Stimulated activated effector memory CD8-positive, alpha-beta T cell treated with anti-CD3 and anti-CD28 coated beads, Interleukin-12 subunit alpha, Interleukin-12 subunit beta, amount 100 ng/mL, for 72 hours (primary cell): ENCODE data around the gene LRRC40.

Experiments
- ATAC-seq: fragments of 150-1000 bp; cut with Tn5 transposase; 2 replicates; pipeline ENCODE4 v1.10.0; 2021
- DNase-seq, 2 donors: peaks; one replicate each; pipeline ENCODE4 v3.0.0; 2021 to 2022; ENCODE audit warnings: low spot score in 2 of 2
- H3K27ac Mint-ChIP-seq: one replicate; pipeline ENCODE4 v1.8.0; 2022; ENCODE audit warnings: mild to moderate bottlenecking, mixed read lengths
- H3K36me3 Mint-ChIP-seq: one replicate; pipeline ENCODE4 v1.8.0; 2022; ENCODE audit warnings: mild to moderate bottlenecking, mixed read lengths
- H3K4me1 Mint-ChIP-seq: one replicate; pipeline ENCODE4 v1.8.0; 2022; ENCODE audit warnings: mixed read lengths
- H3K4me3 Mint-ChIP-seq: one replicate; pipeline ENCODE4 v1.8.0; 2022; ENCODE audit warnings: mild to moderate bottlenecking, mixed read lengths
- H3K9me3 Mint-ChIP-seq: one replicate; pipeline ENCODE4 v1.8.0; 2022; ENCODE audit warnings: mixed read lengths

The LRRC40 gene

DNA sequence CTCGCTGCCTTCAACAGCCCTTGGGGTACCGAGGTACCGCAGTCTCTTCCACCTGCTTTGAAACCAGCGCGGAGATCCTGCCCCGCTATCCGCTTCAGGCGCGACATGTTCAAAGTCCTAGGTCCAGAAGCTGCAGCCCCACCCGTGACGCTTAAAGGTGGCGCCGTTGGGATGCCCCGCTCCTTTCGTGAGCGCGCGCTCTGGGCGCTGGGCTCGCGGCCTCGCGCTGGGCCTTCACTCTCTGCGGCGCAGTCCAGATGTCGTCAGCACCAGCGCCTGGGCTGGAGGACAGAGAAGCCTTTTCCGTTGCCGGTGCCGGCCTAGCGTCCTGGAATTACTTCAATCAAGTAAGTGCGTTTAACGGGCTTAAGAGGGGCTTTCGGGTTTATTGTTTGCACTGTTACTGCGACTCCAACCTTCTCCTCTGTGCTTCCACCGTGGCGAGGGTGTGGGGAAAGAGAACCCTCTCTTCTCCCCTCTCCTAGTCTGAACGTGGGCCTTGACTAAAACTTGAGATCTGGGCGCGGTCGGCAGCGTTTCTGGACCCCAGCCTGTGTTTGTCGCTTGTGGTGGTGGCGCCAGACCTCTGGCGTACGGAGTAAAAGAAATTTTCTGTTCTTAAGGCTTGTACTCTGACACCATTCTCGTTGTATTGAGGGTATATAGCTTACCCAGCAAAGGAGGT lies at the start of gene LRRC40:
TSS of gene LRRC40 (minus strand) at position 146 of the 685 bp plus-strand sequence. CDS start at position 107, 39 bp downstream.
- peak; percentile 99 for ATAC-seq
- no peaks in the 10 kb centered on the region for H3K9me3 Mint-ChIP-seq
- peak; percentile 96 to 97 for DNase-seq
- peak within 1 kb of the TSS; percentile 97 for H3K27ac Mint-ChIP-seq
- H3K36me3 Mint-ChIP-seq = peaks cover 50% of the 10 kb centered on the region
- H3K4me3 Mint-ChIP-seq = peak within 1 kb of the TSS; percentile 95
- H3K4me1 Mint-ChIP-seq = peaks cover 49% of the 10 kb centered on the region

DNA sequence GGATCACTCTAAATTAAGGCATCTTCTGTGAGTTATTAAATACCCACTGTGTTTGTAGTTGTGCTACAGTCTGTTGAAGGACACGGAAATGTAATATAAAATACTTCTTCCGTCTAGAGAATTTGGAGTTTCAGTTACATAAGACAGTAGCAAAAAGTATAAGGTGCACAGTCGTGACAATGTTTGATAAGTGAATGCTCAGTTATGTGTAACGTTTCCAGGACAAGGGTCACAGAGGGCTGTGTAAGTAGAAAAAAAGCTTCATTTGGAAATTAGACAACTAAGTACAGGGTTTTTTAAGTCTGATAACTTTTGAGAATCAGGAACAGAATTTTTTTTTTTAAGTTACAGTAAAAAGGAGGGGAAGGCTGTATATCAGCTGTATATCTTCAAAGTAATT lies 43.4 kb upstream of the LRRC40 start:
- ATAC-seq = no peak
- DNase-seq = no peak
- H3K4me3 Mint-ChIP-seq = no peak overlapping the region
- H3K36me3 Mint-ChIP-seq = peaks cover 99% of the 10 kb centered on the region
- peak overlapping the region; percentile 50 for H3K27ac Mint-ChIP-seq
- no peaks in the 10 kb centered on the region for H3K9me3 Mint-ChIP-seq
- peaks cover 19% of the 10 kb centered on the region for H3K4me1 Mint-ChIP-seq

DNA sequence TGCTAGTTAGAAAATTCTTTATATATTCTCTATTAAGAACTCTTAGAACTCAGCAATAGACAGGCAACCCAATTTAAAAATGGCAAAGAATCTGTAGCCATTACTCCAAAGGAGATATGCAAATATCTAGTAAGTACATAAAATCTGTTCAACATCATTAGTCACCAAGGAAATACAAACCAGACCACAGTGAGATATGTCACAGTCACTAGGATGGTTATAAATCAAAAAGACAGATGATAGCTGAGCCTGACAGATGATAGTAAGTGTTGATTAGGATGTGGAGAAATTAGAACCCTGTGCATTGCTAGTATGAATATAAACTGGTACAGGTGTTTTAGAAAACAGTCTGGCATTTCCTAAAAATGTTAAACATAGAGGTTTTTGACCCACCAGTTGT lies 42.4 kb upstream of the LRRC40 start:
- Mint-ChIP-seq H3K4me3 (no peak overlapping the region), H3K27ac (peak overlapping the region; percentile 50), H3K4me1 (peaks cover 22% of the 10 kb centered on the region), H3K36me3 (peaks cover 100% of the 10 kb centered on the region), H3K9me3 (no peaks in the 10 kb centered on the region)
- DNase-seq (no peak), ATAC-seq (peak; percentile 84)

DNA sequence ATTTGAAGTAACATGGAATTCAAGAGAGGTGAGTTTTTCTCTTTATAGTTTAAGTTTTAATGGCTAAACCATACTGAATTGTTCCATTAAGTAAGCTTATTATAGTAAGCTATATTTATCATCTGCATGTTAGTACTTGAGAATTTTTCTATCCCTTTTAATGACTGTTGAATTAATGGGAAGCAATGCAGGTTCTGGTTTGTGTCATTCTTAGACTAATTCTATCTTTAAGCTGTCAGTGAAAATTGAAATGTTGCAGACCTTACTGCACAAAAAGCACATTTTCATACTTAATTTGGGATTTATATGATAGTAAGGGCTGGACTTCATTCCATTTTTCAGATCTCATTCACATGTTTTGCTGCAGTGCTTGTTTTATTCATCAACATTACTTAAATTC lies 41.7 kb upstream of the LRRC40 start:
- DNase-seq = no peak
- no peaks in the 10 kb centered on the region for H3K9me3 Mint-ChIP-seq
- no peak overlapping the region for H3K4me3 Mint-ChIP-seq
- H3K27ac Mint-ChIP-seq = peak overlapping the region; percentile 50
- peaks cover 22% of the 10 kb centered on the region for H3K4me1 Mint-ChIP-seq
- ATAC-seq = no peak
- H3K36me3 Mint-ChIP-seq = peaks cover 100% of the 10 kb centered on the region

DNA sequence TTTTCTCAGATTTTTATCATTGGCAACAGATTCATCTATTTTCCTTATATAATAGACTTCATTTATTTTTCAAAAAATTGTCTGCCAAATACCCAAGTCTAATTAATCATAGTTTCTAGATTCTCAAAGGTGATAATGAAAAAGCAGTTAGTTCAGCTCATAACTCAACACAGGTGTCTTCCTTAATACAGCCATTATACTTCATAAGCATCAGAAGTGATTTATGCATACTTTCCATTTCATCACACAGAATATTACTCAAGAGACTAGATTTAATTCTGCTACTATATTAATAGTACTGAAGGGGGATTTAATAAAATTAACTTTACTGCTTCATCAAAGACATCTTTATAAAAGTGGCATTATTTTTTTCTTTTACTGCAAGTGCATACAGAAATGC lies 34.6 kb upstream of the LRRC40 start:
- no peak overlapping the region for H3K27ac Mint-ChIP-seq
- H3K9me3 Mint-ChIP-seq = no peaks in the 10 kb centered on the region
- peaks cover 100% of the 10 kb centered on the region for H3K36me3 Mint-ChIP-seq
- peaks cover 12% of the 10 kb centered on the region for H3K4me1 Mint-ChIP-seq
- H3K4me3 Mint-ChIP-seq = no peak overlapping the region
- ATAC-seq = no peak
- DNase-seq = no peak

DNA sequence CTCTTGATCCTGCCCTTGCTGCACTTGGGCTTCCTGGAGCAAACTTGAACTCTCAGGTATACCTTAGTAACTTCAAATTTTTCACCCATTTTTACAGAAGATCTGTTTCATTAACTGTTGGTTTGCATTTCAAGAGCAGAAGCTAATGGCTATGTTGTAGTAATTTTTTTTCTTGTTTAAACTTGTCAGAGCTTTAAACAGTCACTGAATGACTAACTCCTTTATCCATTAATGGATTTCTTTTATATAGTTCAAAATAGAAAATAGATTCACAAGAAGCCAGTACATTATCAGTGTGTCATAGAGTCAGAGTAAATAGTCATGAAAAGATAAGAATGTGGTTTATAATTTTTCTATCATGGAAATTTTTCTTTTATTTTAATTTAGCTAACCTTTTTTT lies 29.4 kb upstream of the LRRC40 start:
- no peaks in the 10 kb centered on the region for H3K9me3 Mint-ChIP-seq
- peaks cover 6% of the 10 kb centered on the region for H3K4me1 Mint-ChIP-seq
- peaks cover 100% of the 10 kb centered on the region for H3K36me3 Mint-ChIP-seq
- peak overlapping the region; percentile 46 for H3K27ac Mint-ChIP-seq
- no peak overlapping the region for H3K4me3 Mint-ChIP-seq
- DNase-seq = no peak
- ATAC-seq = no peak

DNA sequence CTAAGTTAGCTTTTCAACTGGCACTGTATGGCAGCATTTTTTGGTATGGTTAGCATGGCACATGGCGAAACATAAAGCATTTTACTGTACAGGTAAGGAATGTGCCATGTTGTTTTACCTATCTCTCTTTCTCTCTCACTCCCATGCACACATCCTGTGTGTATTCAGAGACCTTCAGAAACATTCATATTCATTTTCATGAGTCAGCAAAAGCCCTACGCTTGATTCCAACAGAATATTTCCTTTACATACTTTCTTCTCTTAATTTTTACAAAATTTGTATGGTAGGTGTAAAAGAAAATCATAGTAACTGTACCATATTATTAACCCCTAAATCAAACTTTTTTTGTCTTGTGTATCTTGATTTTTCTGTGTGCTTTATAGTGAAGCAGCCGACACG lies 26.1 kb upstream of the LRRC40 start:
- Mint-ChIP-seq H3K9me3 (no peaks in the 10 kb centered on the region), H3K4me1 (peaks cover 6% of the 10 kb centered on the region), H3K4me3 (no peak overlapping the region), H3K27ac (no peak overlapping the region), H3K36me3 (peaks cover 100% of the 10 kb centered on the region)
- ATAC-seq (no peak), DNase-seq (no peak)

DNA sequence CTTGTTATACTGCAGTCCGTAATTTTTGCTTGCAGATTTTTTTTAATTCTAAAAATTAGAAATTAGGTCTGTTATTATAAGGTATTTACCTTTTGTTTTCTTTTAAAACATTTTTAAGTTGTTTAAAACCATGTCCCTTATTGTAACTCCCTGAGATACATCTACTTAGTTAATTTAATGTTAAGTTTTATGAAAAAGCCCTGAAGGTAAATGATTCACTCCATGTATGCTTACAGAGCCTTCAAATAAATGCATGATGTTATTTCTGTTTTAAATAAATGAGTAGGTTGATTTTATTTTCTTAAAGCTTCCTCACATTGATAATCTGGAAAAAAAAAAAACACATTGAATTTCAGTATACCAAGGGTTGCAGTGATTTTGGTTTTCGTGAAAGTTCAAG lies 23.3 kb upstream of the LRRC40 start:
- H3K4me3 Mint-ChIP-seq = no peak overlapping the region
- no peaks in the 10 kb centered on the region for H3K9me3 Mint-ChIP-seq
- DNase-seq (no peak), ATAC-seq (no peak)
- H3K27ac Mint-ChIP-seq = no peak overlapping the region
- H3K4me1 Mint-ChIP-seq = peaks cover 12% of the 10 kb centered on the region
- peaks cover 100% of the 10 kb centered on the region for H3K36me3 Mint-ChIP-seq

DNA sequence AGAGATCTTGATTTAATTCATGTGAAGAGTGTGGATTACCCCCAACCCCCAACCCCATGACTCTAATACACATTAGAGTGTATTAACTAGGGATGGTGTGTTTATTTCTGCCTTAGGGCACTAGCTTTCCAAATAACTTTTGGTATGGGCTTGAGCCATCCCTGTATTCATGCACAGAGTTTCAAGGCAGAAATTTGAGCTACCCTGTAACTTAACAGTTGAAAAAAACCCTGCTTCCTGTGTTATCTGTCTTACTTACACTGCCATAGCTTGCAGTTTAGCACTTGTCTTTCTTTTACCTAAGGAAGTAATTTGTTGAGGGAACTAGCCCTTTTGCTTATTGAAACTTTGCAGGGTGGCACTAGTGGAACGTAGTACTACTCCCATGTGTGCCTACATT lies 22.1 kb upstream of the LRRC40 start:
- H3K9me3 Mint-ChIP-seq = no peaks in the 10 kb centered on the region
- no peak overlapping the region for H3K4me3 Mint-ChIP-seq
- DNase-seq (no peak), ATAC-seq (peak; percentile 24)
- peak overlapping the region; percentile 79 for H3K27ac Mint-ChIP-seq
- peaks cover 100% of the 10 kb centered on the region for H3K36me3 Mint-ChIP-seq
- H3K4me1 Mint-ChIP-seq = peaks cover 19% of the 10 kb centered on the region

DNA sequence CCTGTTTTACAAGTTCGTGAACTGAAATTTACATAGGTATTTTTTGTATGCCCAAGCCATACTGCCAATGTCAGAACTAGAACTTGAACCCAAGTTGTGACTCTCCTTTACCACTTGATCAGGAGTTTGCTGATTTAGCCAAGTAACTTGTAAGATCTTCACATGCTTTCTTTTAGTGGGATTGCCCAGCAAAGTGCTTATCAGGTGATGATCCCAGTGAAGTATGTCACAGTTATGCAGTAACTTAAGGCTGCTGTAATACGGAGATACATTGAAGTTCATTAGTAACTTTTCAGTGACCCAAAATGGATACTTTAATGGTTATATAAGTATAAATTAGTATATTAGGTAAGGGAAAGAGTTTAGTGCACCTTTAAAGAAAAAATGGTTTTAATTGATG lies 19.6 kb upstream of the LRRC40 start:
- Mint-ChIP-seq H3K4me3 (no peak overlapping the region), H3K4me1 (peaks cover 22% of the 10 kb centered on the region)

DNA sequence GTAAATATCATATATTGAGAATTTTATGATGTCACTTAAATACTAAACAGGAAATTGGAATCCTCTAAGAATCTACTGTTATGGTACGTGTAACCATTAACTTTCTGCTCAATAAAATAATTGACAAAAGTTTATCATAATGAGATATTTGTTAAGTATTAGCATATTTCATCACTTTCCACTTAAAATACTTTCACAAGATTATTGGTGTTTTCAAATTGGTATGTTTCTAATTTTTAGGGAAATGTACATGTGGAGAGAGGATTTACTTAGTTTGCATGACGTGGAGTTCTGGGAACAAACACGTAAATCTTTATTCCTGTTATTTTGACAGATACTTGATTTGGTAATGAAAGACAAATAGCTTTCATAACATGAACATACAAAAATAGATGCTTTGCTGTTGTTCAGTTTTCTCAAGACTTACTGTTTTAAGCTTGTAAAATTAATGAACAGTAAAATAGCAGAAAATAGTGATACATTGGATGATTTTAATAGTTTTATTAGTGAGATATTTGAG lies 17.4 kb upstream of the LRRC40 start:
- H3K4me3 Mint-ChIP-seq = peak overlapping the region; percentile 84
- peak overlapping the region; percentile 97 for H3K27ac Mint-ChIP-seq
- no peak for ATAC-seq
- H3K9me3 Mint-ChIP-seq = no peaks in the 10 kb centered on the region
- H3K36me3 Mint-ChIP-seq = peaks cover 72% of the 10 kb centered on the region
- no peak for DNase-seq
- peaks cover 24% of the 10 kb centered on the region for H3K4me1 Mint-ChIP-seq

More for the DNA sequence above, 19.6 kb upstream of the LRRC40 start:
- H3K27ac Mint-ChIP-seq = no peak overlapping the region
- peaks cover 94% of the 10 kb centered on the region for H3K36me3 Mint-ChIP-seq
- ATAC-seq = no peak
- DNase-seq = no peak
- no peaks in the 10 kb centered on the region for H3K9me3 Mint-ChIP-seq

DNA sequence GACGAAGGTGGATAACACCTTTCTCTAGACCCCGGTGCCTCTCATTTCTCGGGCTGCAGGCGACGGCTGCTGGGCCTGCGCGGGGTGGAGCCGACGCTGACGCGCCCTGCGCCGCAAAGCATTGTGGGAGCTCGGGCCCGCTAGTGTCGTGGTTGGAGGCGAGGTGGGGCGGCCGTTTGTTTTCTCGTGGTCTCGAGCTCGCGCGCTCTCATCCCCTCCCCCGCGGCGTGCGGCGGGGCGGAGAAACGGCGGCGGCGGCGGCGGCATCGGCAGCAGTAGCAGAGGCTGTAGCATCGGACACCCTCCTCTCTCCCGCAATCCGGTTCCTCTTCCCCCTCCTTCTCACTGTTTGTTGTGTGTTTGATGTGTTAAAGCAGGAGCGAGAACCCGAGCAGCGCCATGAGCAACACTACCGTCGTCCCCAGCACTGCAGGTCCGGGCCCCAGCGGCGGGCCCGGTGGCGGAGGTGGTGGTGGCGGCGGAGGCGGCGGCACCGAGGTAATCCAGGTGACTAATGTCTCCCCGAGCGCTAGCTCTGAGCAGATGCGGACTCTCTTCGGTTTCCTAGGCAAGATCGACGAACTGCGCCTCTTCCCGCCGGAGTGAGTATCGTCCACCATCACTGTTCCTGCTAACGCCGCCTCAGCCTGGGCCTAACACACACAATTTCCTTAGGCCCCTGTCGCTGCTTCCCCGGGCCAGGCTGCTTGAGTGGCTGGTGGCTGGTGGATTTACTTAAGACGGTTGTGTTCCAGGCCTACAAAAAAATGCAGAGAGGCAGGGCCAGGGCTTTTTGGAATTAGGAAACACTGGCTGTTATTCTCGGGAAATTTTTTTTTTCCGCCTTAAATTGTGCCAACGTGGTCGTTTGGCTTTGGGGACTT lies 16.1 kb upstream of the LRRC40 start, which contains the start of gene SRSF11:
TSS of gene SRSF11 (plus strand) at position 143 of the 884 bp plus-strand sequence. CDS start at position 400, 257 bp downstream.
- ATAC-seq = peak; percentile 98
- H3K4me3 Mint-ChIP-seq = peak within 1 kb of the TSS; percentile 84
- peak; percentile 96 to 97 for DNase-seq
- H3K36me3 Mint-ChIP-seq = peaks cover 69% of the 10 kb centered on the region
- H3K9me3 Mint-ChIP-seq = no peaks in the 10 kb centered on the region
- peaks cover 24% of the 10 kb centered on the region for H3K4me1 Mint-ChIP-seq
- H3K27ac Mint-ChIP-seq = peak within 1 kb of the TSS; percentile 97

DNA sequence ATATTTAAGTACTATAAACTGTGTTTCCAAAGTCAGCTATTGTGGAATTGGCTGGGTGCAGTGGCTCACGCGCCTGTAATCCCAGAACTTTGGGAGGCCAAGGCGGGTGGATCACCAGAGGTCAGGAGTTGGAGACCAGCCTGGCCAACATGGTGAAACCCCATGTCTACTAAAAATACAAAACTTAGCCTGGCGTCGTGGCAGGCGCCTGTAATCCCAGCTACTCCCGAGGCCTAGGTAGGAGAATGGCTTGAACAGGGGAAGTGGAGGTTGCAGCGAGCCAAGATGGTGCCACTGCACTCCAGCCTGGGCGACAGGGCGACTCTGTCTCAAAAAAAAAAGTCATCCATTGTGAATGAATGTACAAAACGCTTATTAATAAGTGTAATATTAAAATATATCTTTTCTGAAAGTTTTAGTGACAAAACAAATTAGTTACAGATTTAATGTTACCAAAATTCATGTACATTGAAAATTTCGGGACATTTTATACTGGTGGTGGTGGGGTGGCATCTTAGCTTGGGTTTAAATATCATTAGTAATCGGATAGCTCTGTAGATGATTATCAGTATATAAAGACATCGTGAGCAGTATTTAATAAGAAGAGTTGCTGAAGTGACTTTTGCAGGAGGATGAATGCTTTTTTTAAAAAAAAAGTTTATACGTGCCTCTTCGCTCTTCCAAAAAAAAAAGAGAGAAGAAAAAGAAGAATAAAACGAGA lies 15.3 kb upstream of the LRRC40 start:
- no peaks in the 10 kb centered on the region for H3K9me3 Mint-ChIP-seq
- peak overlapping the region; percentile 97 for H3K27ac Mint-ChIP-seq
- peaks cover 69% of the 10 kb centered on the region for H3K36me3 Mint-ChIP-seq
- DNase-seq (no peak), ATAC-seq (no peak)
- H3K4me1 Mint-ChIP-seq = peaks cover 24% of the 10 kb centered on the region
- peak overlapping the region; percentile 84 for H3K4me3 Mint-ChIP-seq

DNA sequence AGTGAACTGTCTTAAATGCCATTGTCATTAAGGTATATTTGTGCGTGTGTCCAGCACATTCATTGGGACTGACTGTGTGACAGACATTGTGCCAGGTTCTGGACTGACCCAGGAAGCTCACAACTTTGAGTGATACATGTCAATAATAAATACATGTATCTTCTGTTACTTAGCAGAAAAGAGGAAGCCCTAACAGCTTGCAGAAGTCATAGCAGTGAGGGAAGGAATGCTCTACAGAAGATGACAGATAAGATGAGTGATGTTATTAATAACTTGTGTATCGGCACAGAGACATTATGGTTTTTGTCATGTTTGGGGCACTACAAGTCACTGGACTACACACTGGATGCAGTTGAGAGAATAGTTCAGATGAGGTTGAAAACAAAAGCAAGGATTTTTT lies 14.6 kb upstream of the LRRC40 start:
- Mint-ChIP-seq H3K4me1 (peaks cover 24% of the 10 kb centered on the region), H3K9me3 (no peaks in the 10 kb centered on the region), H3K27ac (peak overlapping the region; percentile 97), H3K4me3 (peak overlapping the region; percentile 84), H3K36me3 (peaks cover 69% of the 10 kb centered on the region)
- no peak for DNase-seq
- no peak for ATAC-seq

DNA sequence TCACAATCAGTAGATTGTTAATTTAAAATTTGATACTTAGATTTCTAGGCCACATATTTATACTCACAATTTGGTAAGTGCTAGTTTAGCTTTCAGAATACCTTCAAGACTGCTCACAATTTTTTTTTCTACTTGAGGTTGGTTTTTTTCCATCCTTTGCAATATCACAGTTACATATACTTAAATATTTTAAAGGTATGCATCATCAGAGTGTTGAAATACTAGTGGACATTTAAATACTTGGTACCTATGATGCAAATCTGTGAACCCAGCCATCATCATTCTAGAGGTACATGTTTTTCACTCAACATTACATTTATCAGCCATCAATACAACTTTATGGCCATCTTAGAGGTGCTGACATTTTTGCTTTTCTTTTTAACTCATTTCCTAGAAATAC lies 6.2 kb upstream of the LRRC40 start:
- DNase-seq = no peak
- Mint-ChIP-seq H3K4me3 (no peak overlapping the region), H3K4me1 (peaks cover 22% of the 10 kb centered on the region), H3K9me3 (no peaks in the 10 kb centered on the region), H3K27ac (no peak overlapping the region), H3K36me3 (peaks cover 71% of the 10 kb centered on the region)
- no peak for ATAC-seq
